Karpas-422 (cell line): ENCODE data around the gene C15orf62. TPM values are rescaled to one million over a fixed set of nuclear protein-coding genes. Genes with fewer than 3 reads are reported as not detected.

Experiments
- DNase-seq: peaks from one replicate; pipeline ENCODE4 v3.0.0-alpha.2; 2015
- H2AFZ ChIP-seq: fragments of 200-600 bp; sonication (generic); 2 replicates; pipeline ENCODE4 v1.6.1; 2014; ENCODE audit warnings: antibody characterized with exemption, low read length, mixed read lengths
- H3K27ac ChIP-seq: fragments of 200-600 bp; sonication (generic); 2 replicates; pipeline ENCODE4 v1.5.1; 2014; ENCODE audit warnings: mild to moderate bottlenecking, low read length, moderate library complexity
- H3K27me3 ChIP-seq: fragments of 200-600 bp; sonication (generic); 2 replicates; pipeline ENCODE4 v1.6.1; 2014; ENCODE audit warnings: low read length, mixed read lengths
- H3K36me3 ChIP-seq: fragments of 200-600 bp; sonication (generic); 2 replicates; pipeline ENCODE4 v1.6.1; 2014; ENCODE audit warnings: low read length, mixed read lengths; ENCODE audit not compliant: insufficient read depth
- H3K4me1 ChIP-seq: fragments of 200-600 bp; sonication (generic); 2 replicates; pipeline ENCODE4 v1.6.1; 2014; ENCODE audit warnings: mild to moderate bottlenecking, low read length, mixed read lengths
- H3K4me2 ChIP-seq: fragments of 200-600 bp; sonication (generic); 2 replicates; pipeline ENCODE4 v1.6.1; 2014; ENCODE audit warnings: low read length, low read depth, mild to moderate bottlenecking; ENCODE audit not compliant: poor library complexity, severe bottlenecking
- H3K4me3 ChIP-seq: fragments of 200-600 bp; sonication (generic); 2 replicates; pipeline ENCODE4 v1.5.1; 2014; ENCODE audit warnings: mild to moderate bottlenecking, antibody characterized with exemption, low read length, mixed read lengths
- H3K79me2 ChIP-seq: fragments of 200-600 bp; sonication (generic); 2 replicates; pipeline ENCODE4 v1.6.1; 2014; ENCODE audit warnings: mild to moderate bottlenecking, low read length, mixed read lengths
- H3K9ac ChIP-seq: fragments of 200-600 bp; sonication (generic); 2 replicates; pipeline ENCODE4 v1.6.0; 2014; ENCODE audit warnings: low read length
- H3K9me2 ChIP-seq: fragments of 200-600 bp; sonication (generic), shearing (Covaris generic); replicated peaks from 2 replicates; pipeline ENCODE4 v1.6.0; 2014; ENCODE audit warnings: mild to moderate bottlenecking, low read length, moderate library complexity; ENCODE audit not compliant: insufficient read depth
- H3K9me3 ChIP-seq: fragments of 300-700, 200-600 bp; sonication (generic); 2 replicates; pipeline ENCODE4 v1.6.1; 2014; ENCODE audit warnings: low read length, mixed read lengths
- H4K20me1 ChIP-seq: fragments of 200-600 bp; sonication (generic); 2 replicates; pipeline ENCODE4 v1.6.1; 2014; ENCODE audit warnings: mild to moderate bottlenecking, antibody characterized with exemption, low read length, low read depth; ENCODE audit not compliant: insufficient read depth
- small RNA-seq: library from RNA; depleted of rRNA; stranded (forward); fragments of <200 nt; gene quantifications from one replicate; pipeline ENCODE3, GENCODE V24; 2014
- total RNA-seq: library from RNA; depleted of rRNA; stranded (reverse); fragments of >200 nt; shearing (Covaris generic); gene quantifications from 2 replicates; pipeline ENCODE4 v1.2.3, GENCODE V29; 2014; ENCODE audit warnings: low replicate concordance; rRNA removed

The C15orf62 gene
- total RNA-seq, 1 experiment from 2014 or later = 2.4 TPM

DNA sequence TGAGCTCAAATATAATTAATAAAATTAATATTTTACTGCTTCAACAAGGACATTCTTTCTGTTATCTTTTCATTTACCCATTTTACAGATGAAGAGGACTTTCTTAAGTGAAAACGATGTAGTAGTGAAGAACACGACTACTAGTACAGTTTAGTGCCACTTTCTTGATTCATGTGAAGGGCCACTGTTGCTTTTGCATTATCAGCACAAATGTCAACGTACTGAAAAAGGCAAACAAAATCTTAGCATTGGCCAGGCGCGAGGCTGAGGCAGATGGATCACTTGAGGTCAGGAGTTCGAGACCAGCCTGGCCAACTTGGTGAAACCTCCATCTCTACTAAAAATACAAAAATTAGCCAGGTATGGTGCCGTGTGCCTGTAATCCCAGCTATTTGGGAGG, 49.3 kb downstream of the C15orf62 start:
- no peaks in the 10 kb centered on the region for H3K27me3 ChIP-seq
- no peaks in the 10 kb centered on the region for H3K9me2 ChIP-seq
- no peaks in the 10 kb centered on the region for H4K20me1 ChIP-seq
- H2AFZ ChIP-seq = no peak overlapping the region
- H3K27ac ChIP-seq = no peak overlapping the region
- H3K4me2 ChIP-seq = no peak overlapping the region
- H3K4me1 ChIP-seq = no peaks in the 10 kb centered on the region
- H3K4me3 ChIP-seq = no peak overlapping the region
- H3K9me3 ChIP-seq = no peaks in the 10 kb centered on the region
- no peak for DNase-seq
- no peak overlapping the region for H3K9ac ChIP-seq
- no peaks in the 10 kb centered on the region for H3K36me3 ChIP-seq
- H3K79me2 ChIP-seq = no peaks in the 10 kb centered on the region

GRCh38 chr15:40821195-40821594, 51.4 kb downstream of the C15orf62 start:
- H3K4me2 ChIP-seq = no peak overlapping the region
- no peak for DNase-seq
- H3K79me2 ChIP-seq = no peaks in the 10 kb centered on the region
- no peak overlapping the region for H3K27ac ChIP-seq
- H3K27me3 ChIP-seq = no peaks in the 10 kb centered on the region
- no peak overlapping the region for H3K4me3 ChIP-seq
- no peaks in the 10 kb centered on the region for H3K9me2 ChIP-seq
- H2AFZ ChIP-seq = no peak overlapping the region
- no peaks in the 10 kb centered on the region for H3K36me3 ChIP-seq
- no peak overlapping the region for H3K9ac ChIP-seq
- no peaks in the 10 kb centered on the region for H3K4me1 ChIP-seq
- H4K20me1 ChIP-seq = no peaks in the 10 kb centered on the region
- H3K9me3 ChIP-seq = no peaks in the 10 kb centered on the region

Small RNA genes within 50 kb of the gene (small RNA-seq; reads per million reads assigned to genes)
- not detected for gene SUMO2P15

Other genes starting within 250 kb of the C15orf62 start
- gene CCDC32, start 204.9 kb upstream of the C15orf62 start, total RNA-seq = 21.8 and 25.3 TPM in 2 replicates
- gene RPUSD2, start 200.7 kb upstream of the C15orf62 start, total RNA-seq = 13.6 and 33.0 TPM in 2 replicates
- gene KNL1, start 175.7 kb upstream of the C15orf62 start, total RNA-seq = 17.4 and 25.8 TPM in 2 replicates
- 8.6 and 11.4 TPM in 2 replicates for gene RAD51, start 74.8 kb upstream of the C15orf62 start, total RNA-seq
- 7.8 and 15.8 TPM in 2 replicates for gene RMDN3, start 14.7 kb upstream of the C15orf62 start, total RNA-seq
- gene GCHFR, start 5.9 kb upstream of the C15orf62 start, total RNA-seq = 173 and 503 TPM in 2 replicates
- 14.5 and 47.5 TPM in 2 replicates for gene ZFYVE19, start 37.1 kb downstream of the C15orf62 start, total RNA-seq
- gene DNAJC17, start 37.5 kb downstream of the C15orf62 start, total RNA-seq = 14.8 and 46.6 TPM in 2 replicates
- gene PPP1R14D, start 58.7 kb downstream of the C15orf62 start, total RNA-seq = not detected in 2 replicates
- 2.0 and 3.4 TPM in 2 replicates for gene SPINT1, start 74.1 kb downstream of the C15orf62 start, total RNA-seq
- 0.69 TPM in 1 of 2 replicates, not detected in the other for gene RHOV, start 104.3 kb downstream of the C15orf62 start, total RNA-seq
- gene VPS18, start 124.5 kb downstream of the C15orf62 start, total RNA-seq = 12.6 and 18.1 TPM in 2 replicates
- gene DLL4, start 159.4 kb downstream of the C15orf62 start, total RNA-seq = 0.36 TPM in 1 of 2 replicates, not detected in the other
- gene CHAC1, start 183.5 kb downstream of the C15orf62 start, total RNA-seq = 41.6 and 45.5 TPM in 2 replicates